Measurements from ENCODE around the gene TOPAZ1.

The TOPAZ1 gene

DNA sequence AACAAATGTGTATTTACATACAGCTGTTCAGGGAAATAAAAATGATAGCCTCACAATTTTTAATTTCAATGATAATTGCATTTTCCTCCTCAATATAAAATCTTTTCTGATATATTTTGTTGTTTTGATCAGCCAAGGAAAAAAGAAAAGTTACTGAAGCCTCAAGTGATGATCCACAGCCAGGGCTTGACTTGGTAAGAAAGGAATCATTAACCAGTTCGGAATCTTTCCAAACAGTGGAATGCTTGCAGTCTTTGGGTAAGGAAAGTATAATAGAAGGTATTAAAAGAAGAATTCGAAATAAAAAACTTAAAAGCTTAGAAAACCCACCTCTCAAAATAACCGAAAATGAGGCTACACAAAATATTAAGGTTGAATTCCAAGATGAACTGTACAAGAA lies 1.0 kb downstream of the TOPAZ1 start:
- Histone ChIP-seq H3K27ac (ENCODE audit: low read depth, low read length) (no peak overlapping the region), H3K4me3 (ENCODE audit: low read depth, low read length) (no peak overlapping the region), H3K36me3 (ENCODE audit: insufficient read depth, low read length) (no peaks in the 10 kb centered on the region), H3K4me1 (ENCODE audit: control insufficient read depth, insufficient read depth, low read length, unreplicated experiment) (no peaks in the 10 kb centered on the region), H2AFZ (ENCODE audit: low read length, unreplicated experiment) (no peak overlapping the region), H3K27me3 (ENCODE audit: insufficient read depth, low read length) (peaks cover 24% of the 10 kb centered on the region), H3K79me2 (ENCODE audit: control insufficient read depth, insufficient read depth, low read length, unreplicated experiment) (no peaks in the 10 kb centered on the region)

- H3K4me3 ChIP-seq (ENCODE audit: low read depth, low read length), result no peak overlapping the region
- no peaks in the 10 kb centered on the region for H3K36me3 ChIP-seq (ENCODE audit: insufficient read depth, low read length)
- H3K27me3 ChIP-seq (ENCODE audit: insufficient read depth, low read length), result peaks cover 33% of the 10 kb centered on the region
- no peak overlapping the region for H3K27ac ChIP-seq (ENCODE audit: low read depth, low read length)
- H3K4me1 ChIP-seq (ENCODE audit: control insufficient read depth, insufficient read depth, low read length, unreplicated experiment), result peaks cover 7% of the 10 kb centered on the region
- H3K79me2 ChIP-seq (ENCODE audit: control insufficient read depth, insufficient read depth, low read length, unreplicated experiment), result no peaks in the 10 kb centered on the region
- no peak overlapping the region for H2AFZ ChIP-seq (ENCODE audit: low read length, unreplicated experiment)
Observed at GRCh38 chr3:44248152-44248551, 6.5 kb downstream of the TOPAZ1 start.

DNA sequence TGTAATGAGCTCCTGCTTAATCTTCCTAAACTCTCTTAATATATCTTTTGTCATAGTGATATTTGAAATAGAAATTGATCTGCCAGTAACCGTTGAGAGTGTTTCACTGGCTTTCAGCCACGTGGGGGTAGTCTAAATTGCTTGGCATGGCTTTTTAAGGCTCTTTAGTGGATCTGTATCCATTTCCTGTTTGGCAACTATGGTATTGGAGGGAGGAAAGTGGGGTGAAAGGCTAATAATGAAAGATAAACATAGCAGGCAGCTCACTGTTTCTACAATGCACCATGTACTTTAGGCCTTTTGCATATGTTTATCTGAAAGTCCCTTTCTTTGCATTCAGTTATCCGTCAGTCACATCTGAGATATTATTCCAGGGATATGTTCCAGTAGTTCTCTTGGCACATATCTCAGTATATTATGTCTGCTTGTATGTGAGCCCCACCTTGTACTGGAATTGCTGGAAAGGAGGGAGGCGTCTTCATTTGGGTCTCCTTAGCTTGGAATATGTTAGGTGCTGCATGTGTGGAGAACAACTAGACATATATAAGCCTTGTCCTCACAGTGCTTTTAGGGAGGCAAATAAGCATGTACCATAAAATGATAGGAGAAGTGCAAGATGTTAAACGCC lies 10.8 kb downstream of the TOPAZ1 start:
- Histone ChIP-seq H3K4me1 (ENCODE audit: control insufficient read depth, insufficient read depth, low read length, unreplicated experiment) (peaks cover 7% of the 10 kb centered on the region), H2AFZ (ENCODE audit: low read length, unreplicated experiment) (peak overlapping the region; percentile 64), H3K4me3 (ENCODE audit: low read depth, low read length) (no peak overlapping the region), H3K27me3 (ENCODE audit: insufficient read depth, low read length) (peaks cover 9% of the 10 kb centered on the region; the same call in 1 of the 2 replicates), H3K27ac (ENCODE audit: low read depth, low read length) (no peak overlapping the region), H3K36me3 (ENCODE audit: insufficient read depth, low read length) (no peaks in the 10 kb centered on the region), H3K79me2 (ENCODE audit: control insufficient read depth, insufficient read depth, low read length, unreplicated experiment) (no peaks in the 10 kb centered on the region)

DNA sequence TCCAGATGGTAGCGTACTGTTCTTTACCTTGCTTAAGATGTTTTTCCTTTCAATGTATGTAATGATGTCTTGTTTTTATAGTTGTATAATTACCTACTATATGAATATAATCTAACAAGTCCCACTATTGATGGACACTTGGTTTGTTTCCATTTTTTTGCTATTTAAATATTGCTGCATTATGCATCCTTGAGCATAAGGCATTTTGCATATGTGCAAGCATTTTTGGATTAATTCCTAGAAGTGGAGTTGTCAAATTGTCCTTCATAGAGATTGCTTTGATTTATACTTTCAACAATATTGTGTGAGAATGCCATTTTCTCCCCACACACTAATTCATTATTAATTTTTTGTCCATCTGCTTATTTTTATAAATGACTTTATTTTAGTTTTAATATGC lies 17.7 kb downstream of the TOPAZ1 start:
- Histone ChIP-seq H3K4me1 (ENCODE audit: control insufficient read depth, insufficient read depth, low read length, unreplicated experiment) (no peaks in the 10 kb centered on the region), H3K4me3 (ENCODE audit: low read depth, low read length) (no peak overlapping the region), H3K79me2 (ENCODE audit: control insufficient read depth, insufficient read depth, low read length, unreplicated experiment) (no peaks in the 10 kb centered on the region), H3K27me3 (ENCODE audit: insufficient read depth, low read length) (peaks cover 27% of the 10 kb centered on the region; the same call in 1 of the 2 replicates), H3K36me3 (ENCODE audit: insufficient read depth, low read length) (no peaks in the 10 kb centered on the region), H2AFZ (ENCODE audit: low read length, unreplicated experiment) (no peak overlapping the region), H3K27ac (ENCODE audit: low read depth, low read length) (no peak overlapping the region)

GRCh38 chr3:44264146-44264545 lies 22.5 kb downstream of the TOPAZ1 start:
- Histone ChIP-seq H3K27ac (ENCODE audit: low read depth, low read length) (no peak overlapping the region), H3K27me3 (ENCODE audit: insufficient read depth, low read length) (peaks cover 20% of the 10 kb centered on the region; the same call in 1 of the 2 replicates), H3K79me2 (ENCODE audit: control insufficient read depth, insufficient read depth, low read length, unreplicated experiment) (no peaks in the 10 kb centered on the region), H3K36me3 (ENCODE audit: insufficient read depth, low read length) (no peaks in the 10 kb centered on the region), H3K4me1 (ENCODE audit: control insufficient read depth, insufficient read depth, low read length, unreplicated experiment) (no peaks in the 10 kb centered on the region), H3K4me3 (ENCODE audit: low read depth, low read length) (no peak overlapping the region), H2AFZ (ENCODE audit: low read length, unreplicated experiment) (no peak overlapping the region)

DNA sequence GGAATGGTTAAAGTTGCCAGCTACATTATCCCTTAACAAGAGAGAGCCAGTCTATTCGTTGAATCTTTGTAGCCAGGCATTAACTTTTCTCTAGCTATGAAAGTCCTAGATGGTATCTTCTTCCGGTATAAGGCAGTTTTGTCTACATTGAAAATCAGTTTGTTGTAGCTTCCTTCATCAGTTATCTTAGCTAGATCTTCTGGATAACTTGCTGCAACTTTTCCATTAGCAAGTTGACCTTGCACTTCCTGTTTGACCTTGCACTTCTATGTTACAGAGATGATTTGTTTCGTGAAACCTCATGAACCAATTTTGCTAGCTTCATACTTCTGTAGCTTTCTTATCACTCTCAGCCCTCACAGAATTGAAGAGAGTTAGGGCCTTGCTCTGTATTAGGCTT lies 24.1 kb downstream of the TOPAZ1 start:
- no peaks in the 10 kb centered on the region for H3K36me3 ChIP-seq (ENCODE audit: insufficient read depth, low read length)

GRCh38 chr3:44272191-44272590 lies 30.5 kb downstream of the TOPAZ1 start:
- no peak overlapping the region for H3K4me3 ChIP-seq (ENCODE audit: low read depth, low read length)
- H3K79me2 ChIP-seq (ENCODE audit: control insufficient read depth, insufficient read depth, low read length, unreplicated experiment), result no peaks in the 10 kb centered on the region
- no peaks in the 10 kb centered on the region for H3K36me3 ChIP-seq (ENCODE audit: insufficient read depth, low read length)
- no peak overlapping the region for H2AFZ ChIP-seq (ENCODE audit: low read length, unreplicated experiment)
- peaks cover 6% of the 10 kb centered on the region; the same call in 1 of the 2 replicates for H3K27me3 ChIP-seq (ENCODE audit: insufficient read depth, low read length)
- H3K4me1 ChIP-seq (ENCODE audit: control insufficient read depth, insufficient read depth, low read length, unreplicated experiment), result no peaks in the 10 kb centered on the region
- H3K27ac ChIP-seq (ENCODE audit: low read depth, low read length), result no peak overlapping the region

More for the DNA sequence above, 24.1 kb downstream of the TOPAZ1 start:
- Histone ChIP-seq H3K79me2 (ENCODE audit: control insufficient read depth, insufficient read depth, low read length, unreplicated experiment) (no peaks in the 10 kb centered on the region), H3K4me3 (ENCODE audit: low read depth, low read length) (no peak overlapping the region), H3K4me1 (ENCODE audit: control insufficient read depth, insufficient read depth, low read length, unreplicated experiment) (no peaks in the 10 kb centered on the region), H2AFZ (ENCODE audit: low read length, unreplicated experiment) (no peak overlapping the region), H3K27me3 (ENCODE audit: insufficient read depth, low read length) (peaks cover 20% of the 10 kb centered on the region; the same call in 1 of the 2 replicates), H3K27ac (ENCODE audit: low read depth, low read length) (no peak overlapping the region)

GRCh38 chr3:44277925-44278324 lies 36.2 kb downstream of the TOPAZ1 start:
- H2AFZ ChIP-seq (ENCODE audit: low read length, unreplicated experiment), result no peak overlapping the region
- no peak overlapping the region for H3K4me3 ChIP-seq (ENCODE audit: low read depth, low read length)
- H3K4me1 ChIP-seq (ENCODE audit: control insufficient read depth, insufficient read depth, low read length, unreplicated experiment), result no peaks in the 10 kb centered on the region
- no peak overlapping the region for H3K27ac ChIP-seq (ENCODE audit: low read depth, low read length)
- H3K27me3 ChIP-seq (ENCODE audit: insufficient read depth, low read length), result peaks cover 24% of the 10 kb centered on the region
- no peaks in the 10 kb centered on the region for H3K36me3 ChIP-seq (ENCODE audit: insufficient read depth, low read length)
- no peaks in the 10 kb centered on the region for H3K79me2 ChIP-seq (ENCODE audit: control insufficient read depth, insufficient read depth, low read length, unreplicated experiment)

- Histone ChIP-seq H3K4me3 (ENCODE audit: low read depth, low read length) (no peak overlapping the region), H2AFZ (ENCODE audit: low read length, unreplicated experiment) (no peak overlapping the region), H3K27me3 (ENCODE audit: insufficient read depth, low read length) (peaks cover 24% of the 10 kb centered on the region), H3K79me2 (ENCODE audit: control insufficient read depth, insufficient read depth, low read length, unreplicated experiment) (no peaks in the 10 kb centered on the region), H3K4me1 (ENCODE audit: control insufficient read depth, insufficient read depth, low read length, unreplicated experiment) (no peaks in the 10 kb centered on the region), H3K36me3 (ENCODE audit: insufficient read depth, low read length) (no peaks in the 10 kb centered on the region), H3K27ac (ENCODE audit: low read depth, low read length) (no peak overlapping the region)
Observed at GRCh38 chr3:44280077-44280476, 38.4 kb downstream of the TOPAZ1 start.

DNA sequence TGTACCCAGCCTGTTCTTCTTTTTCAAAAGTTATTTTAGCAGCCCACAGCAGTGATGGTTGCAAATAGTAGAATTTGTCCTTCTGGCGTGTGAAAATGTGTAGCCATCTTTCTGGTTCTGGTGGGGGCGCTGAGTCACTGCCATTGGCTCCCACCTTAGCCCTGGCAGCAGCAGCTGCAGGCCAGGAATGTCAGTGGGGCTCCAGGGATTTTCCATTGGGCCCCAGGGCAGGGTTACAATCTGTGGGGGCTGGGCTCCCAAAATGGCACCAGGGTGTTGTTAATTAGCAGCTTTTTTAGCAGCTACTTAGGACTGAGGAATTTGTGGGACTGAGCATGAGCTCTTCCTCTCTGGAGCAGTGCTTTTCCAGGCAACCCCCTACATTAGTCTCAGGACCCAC lies 38.9 kb downstream of the TOPAZ1 start:
- no peak overlapping the region for H3K4me3 ChIP-seq (ENCODE audit: low read depth, low read length)
- peaks cover 24% of the 10 kb centered on the region for H3K27me3 ChIP-seq (ENCODE audit: insufficient read depth, low read length)
- H3K79me2 ChIP-seq (ENCODE audit: control insufficient read depth, insufficient read depth, low read length, unreplicated experiment), result no peaks in the 10 kb centered on the region
- H3K4me1 ChIP-seq (ENCODE audit: control insufficient read depth, insufficient read depth, low read length, unreplicated experiment), result no peaks in the 10 kb centered on the region
- H3K27ac ChIP-seq (ENCODE audit: low read depth, low read length), result no peak overlapping the region
- no peak overlapping the region for H2AFZ ChIP-seq (ENCODE audit: low read length, unreplicated experiment)
- H3K36me3 ChIP-seq (ENCODE audit: insufficient read depth, low read length), result no peaks in the 10 kb centered on the region

DNA sequence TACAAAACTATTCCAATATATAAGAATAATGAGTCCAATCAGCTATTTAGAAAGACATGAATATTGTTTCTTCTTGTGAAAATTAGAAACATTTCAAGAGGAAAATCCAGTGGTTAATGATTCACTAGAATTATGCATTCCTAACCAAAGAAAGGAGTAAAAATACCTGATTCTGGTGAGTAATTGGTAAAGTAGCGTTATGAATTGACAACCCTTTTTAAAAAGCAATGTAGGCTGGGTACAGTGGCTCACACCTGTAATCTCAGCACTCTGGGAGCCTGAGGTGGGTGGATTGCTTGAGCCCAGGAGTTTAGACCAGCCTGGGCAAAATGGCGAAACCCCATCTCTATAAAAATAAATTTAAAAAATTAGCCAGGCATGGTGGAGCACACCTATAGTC lies 43.3 kb downstream of the TOPAZ1 start:
- H3K79me2 ChIP-seq (ENCODE audit: control insufficient read depth, insufficient read depth, low read length, unreplicated experiment), result no peaks in the 10 kb centered on the region
- H2AFZ ChIP-seq (ENCODE audit: low read length, unreplicated experiment), result no peak overlapping the region
- no peak overlapping the region for H3K4me3 ChIP-seq (ENCODE audit: low read depth, low read length)
- no peaks in the 10 kb centered on the region for H3K36me3 ChIP-seq (ENCODE audit: insufficient read depth, low read length)
- H3K4me1 ChIP-seq (ENCODE audit: control insufficient read depth, insufficient read depth, low read length, unreplicated experiment), result no peaks in the 10 kb centered on the region
- peaks cover 14% of the 10 kb centered on the region for H3K27me3 ChIP-seq (ENCODE audit: insufficient read depth, low read length)
- no peak overlapping the region for H3K27ac ChIP-seq (ENCODE audit: low read depth, low read length)
